SK-N-SH (cell line): ENCODE results near the gene SNPH.

Source experiments
- CTCF ChIP-seq: fragments of 200-600 bp; sonication (generic); IDR thresholded peaks from 2 replicates; pipeline ENCODE4 v1.6.1; 2017; ENCODE audit warnings: antibody characterized with exemption, mild to moderate bottlenecking, moderate library complexity
- EP300 ChIP-seq, 2 experiments: IDR thresholded peaks; 2 replicates each; pipeline versions ENCODE4 v1.4.0 to v1.6.1; 2012; ENCODE audit warnings: borderline replicate concordance in 1 of 2, low read depth in 1 of 2, low read length in 1 of 2
- IRF3 ChIP-seq: fragments of 150-350 bp; IDR thresholded peaks from 2 replicates; pipeline ENCODE4 v1.6.1; 2016; ENCODE audit warnings: mild to moderate bottlenecking, low read depth, low read length

GRCh38 chr20:1286267-1287024 lies 20.4 kb downstream of the SNPH start:
- TF ChIP-seq EP300 (IDR thresholded peaks at IDR 0.05; ENCODE audit: borderline replicate concordance in 1 of 2, low read depth in 1 of 2, low read length in 1 of 2) (no peak), IRF3 (no peak), CTCF (no peak)
